H1 (cell line): ENCODE data around the gene PLCL1. TPM values are rescaled to one million over a fixed set of nuclear protein-coding genes. Genes with fewer than 3 reads are reported as not detected.

Experiments
- CTCF ChIA-PET: fragments of 300-600 bp; sonication (Branson Sonifier 250); formaldehyde crosslinking; loops from one replicate; lab custom pipeline; 2021; ENCODE audit not compliant: partially characterized antibody; lab: Charles Lee
- POLR2A ChIA-PET: fragments of 300-600 bp; sonication (Branson Sonifier 250); formaldehyde crosslinking; loops from one replicate; lab custom pipeline; 2021; ENCODE audit warnings: inconsistent platforms; ENCODE audit not compliant: partially characterized antibody; lab: Charles Lee
- DNase-seq, 2 experiments: peaks; one replicate each; pipeline versions ENCODE4 v3.0.0 to v3.0.0-alpha.2; 2010 to 2022; ENCODE audit warnings: low spot score in 2 of 2, low read depth in 1 of 2, mixed read lengths in 1 of 2
- FAIRE-seq: peaks from 2 replicates; lab custom pipeline; 2011; peaks lifted over from hg19 to GRCh38; lab: Jason Lieb, UNC
- H2AFZ ChIP-seq: 2 replicates; pipeline ENCODE4 v1.8.1; 2012; ENCODE audit warnings: low read length, inconsistent platforms
- H2AK5ac ChIP-seq: 2 replicates; pipeline ENCODE4 v1.6.1; 2013; ENCODE audit warnings: low read depth, low read length
- H2BK120ac ChIP-seq: replicated peaks from 2 replicates; pipeline ENCODE3; 2013; ENCODE audit warnings: low read depth, low read length, inconsistent platforms
- H2BK12ac ChIP-seq: 2 replicates; pipeline ENCODE4 v1.6.1; 2013; ENCODE audit warnings: low read depth, low read length
- H2BK15ac ChIP-seq: 2 replicates; pipeline ENCODE4 v1.6.1; 2013; ENCODE audit warnings: low read length
- H2BK20ac ChIP-seq: 2 replicates; pipeline ENCODE4 v1.6.1; 2013; ENCODE audit warnings: low read length
- H2BK5ac ChIP-seq: 2 replicates; pipeline ENCODE4 v1.6.1; 2013; ENCODE audit warnings: low read depth, low read length
- H3K14ac ChIP-seq: 2 replicates; pipeline ENCODE4 v1.6.1; 2013; ENCODE audit warnings: inconsistent platforms; ENCODE audit not compliant: insufficient read length
- H3K18ac ChIP-seq: 2 replicates; pipeline ENCODE4 v1.6.1; 2013; ENCODE audit warnings: low read length; ENCODE audit errors: extremely low read depth
- H3K23ac ChIP-seq: 2 replicates; pipeline ENCODE4 v1.6.1; 2013; ENCODE audit warnings: inconsistent platforms; ENCODE audit not compliant: insufficient read length
- H3K23me2 ChIP-seq: 2 replicates; pipeline ENCODE4 v1.6.1; 2013; ENCODE audit warnings: low read depth, low read length
- H3K27ac ChIP-seq: 2 replicates; pipeline ENCODE4 v1.6.1; 2011; ENCODE audit warnings: low read depth, low read length, inconsistent platforms
- H3K27me3 ChIP-seq, 4 experiments: replicated peaks in 1 of 4; 1 replicate in 1 of 4; 2 replicates in 3 of 4; pipeline versions ENCODE4 v1.6.1 to v1.8.1; 2011 to 2013; ENCODE audit warnings: low read length in 3 of 4, mild to moderate bottlenecking in 3 of 4, inconsistent platforms in 2 of 4, mixed read lengths in 2 of 4, moderate library complexity in 1 of 4; ENCODE audit not compliant: control insufficient read depth in 3 of 4, insufficient read depth in 3 of 4; ENCODE audit errors: extremely low read depth in 1 of 4
- H3K36me3 ChIP-seq, 4 experiments: 2 replicates each; pipeline versions ENCODE4 v1.6.1 to v1.8.1; 2011 to 2013; ENCODE audit warnings: mild to moderate bottlenecking in 4 of 4, low read length in 3 of 4, moderate library complexity in 2 of 4, control low read depth in 1 of 4, inconsistent platforms in 1 of 4; ENCODE audit not compliant: insufficient read depth in 4 of 4, control insufficient read depth in 2 of 4
- H3K4ac ChIP-seq: replicated peaks from 2 replicates; pipeline ENCODE3; 2013; ENCODE audit warnings: low read length, low read depth, mixed read lengths, inconsistent platforms; ENCODE audit not compliant: insufficient read length
- H3K4me1 ChIP-seq, 4 experiments: replicated peaks in 1 of 4; 1 replicate in 1 of 4; 2 replicates in 3 of 4; pipeline versions ENCODE4 v1.6.1 to v1.8.1; 2011 to 2013; ENCODE audit warnings: low read length in 3 of 4, inconsistent platforms in 2 of 4, mixed read lengths in 1 of 4; ENCODE audit not compliant: insufficient read depth in 4 of 4, control insufficient read depth in 3 of 4
- H3K4me2 ChIP-seq, 2 experiments: 2 replicates each; pipeline versions ENCODE4 v1.6.1 to v1.8.1; 2011 to 2013; ENCODE audit warnings: low read depth in 2 of 2, low read length in 2 of 2, control low read depth in 1 of 2, inconsistent platforms in 1 of 2, mild to moderate bottlenecking in 1 of 2; ENCODE audit not compliant: insufficient read depth in 1 of 2
- H3K4me3 ChIP-seq, 4 experiments: fragments of 200-600, 300-600 bp in 1 of 4; sonication (generic), shearing (Covaris generic), sonication (Bioruptor Twin) in 1 of 4; 2 replicates each; pipeline versions ENCODE4 v1.5.1 to v1.8.1; 2011 to 2016; ENCODE audit warnings: low read length in 4 of 4, low read depth in 3 of 4, control low read depth in 2 of 4, inconsistent platforms in 2 of 4, mild to moderate bottlenecking in 2 of 4, mixed read lengths in 1 of 4, moderate library complexity in 1 of 4; ENCODE audit not compliant: insufficient read depth in 2 of 4; ENCODE audit errors: extremely low read depth in 1 of 4
- H3K56ac ChIP-seq: replicated peaks from 2 replicates; pipeline ENCODE3; 2013; ENCODE audit warnings: low read depth, mild to moderate bottlenecking, mixed read lengths, low read length, inconsistent platforms; ENCODE audit not compliant: insufficient read length
- H3K79me1 ChIP-seq: 2 replicates; pipeline ENCODE4 v1.6.1; 2013; ENCODE audit warnings: low read depth, low read length, control low read depth
- H3K79me2 ChIP-seq, 2 experiments: 2 replicates each; pipeline versions ENCODE4 v1.6.1 to v1.8.1; 2012 to 2013; ENCODE audit warnings: low read length in 2 of 2, mild to moderate bottlenecking in 2 of 2, inconsistent platforms in 1 of 2; ENCODE audit not compliant: insufficient read depth in 2 of 2, control insufficient read depth in 1 of 2
- H3K9ac ChIP-seq, 4 experiments: replicated peaks in 1 of 4; 1 replicate in 1 of 4; 2 replicates in 3 of 4; pipeline versions ENCODE4 v1.6.1 to v1.8.1; 2011 to 2013; ENCODE audit warnings: low read depth in 3 of 4, low read length in 3 of 4, control low read depth in 2 of 4, mild to moderate bottlenecking in 2 of 4, moderate library complexity in 2 of 4, inconsistent platforms in 1 of 4; ENCODE audit errors: extremely low read depth in 1 of 4
- H3K9me3 ChIP-seq, 2 experiments: 2 replicates each; pipeline versions ENCODE4 v1.6.1 to v1.8.1; 2012 to 2013; ENCODE audit warnings: mild to moderate bottlenecking in 2 of 2, moderate library complexity in 2 of 2, control low read depth in 1 of 2, inconsistent platforms in 1 of 2, low read depth in 1 of 2, low read length in 1 of 2, mixed read lengths in 1 of 2; ENCODE audit not compliant: insufficient read depth in 2 of 2
- H4K20me1 ChIP-seq, 2 experiments: replicated peaks in 1 of 2; 2 replicates each; pipeline versions ENCODE3 to v1.8.1; 2011 to 2013; ENCODE audit warnings: inconsistent platforms in 2 of 2, low read length in 2 of 2, mild to moderate bottlenecking in 1 of 2; ENCODE audit not compliant: insufficient read depth in 2 of 2, control insufficient read depth in 1 of 2
- H4K5ac ChIP-seq: 2 replicates; pipeline ENCODE4 v1.6.1; 2013; ENCODE audit warnings: low read length, low read depth, mixed read lengths, inconsistent platforms; ENCODE audit not compliant: insufficient read length
- H4K8ac ChIP-seq: 2 replicates; pipeline ENCODE4 v1.8.0; 2013; ENCODE audit warnings: mild to moderate bottlenecking, moderate library complexity, low read length, inconsistent platforms; ENCODE audit not compliant: insufficient read depth; ENCODE audit errors: extremely low read depth
- H4K91ac ChIP-seq: replicated peaks from 2 replicates; pipeline ENCODE3; 2013; ENCODE audit warnings: low read length, mixed read lengths, inconsistent platforms; ENCODE audit not compliant: insufficient read length
- BACH1 ChIP-seq: IDR thresholded peaks from 2 replicates; pipeline ENCODE4 v1.6.1; 2012; ENCODE audit warnings: low read length, improper control_type of control experiment
- CBX8 ChIP-seq: fragments of 300-800, 300-1000 bp; sonication (generic); IDR thresholded peaks from 2 replicates; pipeline ENCODE4 v1.7.1; 2016; ENCODE audit warnings: low read depth, low read length, borderline replicate concordance
- CHD2 ChIP-seq: IDR thresholded peaks from 2 replicates; pipeline ENCODE4 v1.6.1; 2012; ENCODE audit warnings: low read length, improper control_type of control experiment
- CTCF ChIP-seq, 3 experiments: IDR thresholded peaks; 1 replicate in 2 of 3; 2 replicates in 1 of 3; pipeline versions ENCODE4 v1.5.1 to v1.6.1; 2011; ENCODE audit warnings: low read length in 3 of 3, mild to moderate bottlenecking in 3 of 3, inconsistent platforms in 2 of 3, low read depth in 1 of 3, moderate library complexity in 1 of 3; ENCODE audit not compliant: insufficient read depth in 1 of 3; ENCODE audit errors: control extremely low read depth in 1 of 3
- KDM1A ChIP-seq: fragments of 200-600, 300-600 bp; sonication (generic); IDR thresholded peaks from 2 replicates; pipeline ENCODE4 v1.7.1; 2016; ENCODE audit warnings: mild to moderate bottlenecking, low read length, borderline replicate concordance
- KDM4A ChIP-seq: IDR thresholded peaks from one replicate; pipeline ENCODE4 v1.7.1; 2012; ENCODE audit warnings: low read depth, mild to moderate bottlenecking, moderate library complexity, low read length, inconsistent platforms; ENCODE audit not compliant: severe bottlenecking
- NRF1 ChIP-seq: IDR thresholded peaks from 2 replicates; pipeline ENCODE4 v1.6.1; 2011; ENCODE audit warnings: mild to moderate bottlenecking, low read depth, low read length, improper control_type of control experiment
- POU5F1 ChIP-seq: IDR thresholded peaks from 2 replicates; pipeline ENCODE4 v1.6.1; 2011; ENCODE audit warnings: low read depth, mild to moderate bottlenecking, low read length, moderate library complexity
- SIX5 ChIP-seq: IDR thresholded peaks from 2 replicates; pipeline ENCODE4 v1.6.1; 2011; ENCODE audit warnings: mild to moderate bottlenecking, low read depth, low read length
- SP2 ChIP-seq: IDR thresholded peaks from 2 replicates; pipeline ENCODE4 v1.6.1; 2012; ENCODE audit warnings: mild to moderate bottlenecking, low read length, inconsistent platforms
- TAF1 ChIP-seq: IDR thresholded peaks from 2 replicates; pipeline ENCODE4 v1.6.1; 2011; ENCODE audit warnings: mild to moderate bottlenecking, low read depth, low read length
- WGBS, 2 experiments: shearing (Covaris generic) in 1 of 2; methylation state at CpG; one replicate each; pipeline versions ENCODE4 v1.1.6 to v1.1.7; 2013 to 2015; ENCODE audit warnings: low lambda C conversion rate in 2 of 2, mixed read lengths in 2 of 2, inconsistent platforms in 1 of 2, low coverage in 1 of 2, missing lambda C conversion rate in 1 of 2; ENCODE audit not compliant: insufficient replicate concordance in 2 of 2, insufficient coverage in 1 of 2, insufficient read length in 1 of 2; ENCODE audit errors: extremely low coverage in 1 of 2, missing lambda C conversion rate in 1 of 2; 5-methylcytosine and 5-hydroxymethylcytosine counted together
- polyA plus RNA-seq, 7 experiments: library from polyadenylated mRNA; depleted of rRNA in 3 of 7; stranded (reverse) in 5 of 7; unstranded in 2 of 7; fragments of >200 nt in 5 of 7; fragments of 200-250 nt in 2 of 7; gene quantifications; 1 replicate in 5 of 7; 2 replicates in 1 of 7; 4 replicates in 1 of 7; pipeline versions ENCODE4 v1.2.1 to v1.2.3, GENCODE V29; 2011 to 2013; ENCODE audit warnings: missing spikeins in 2 of 7, mixed read lengths in 2 of 7
- total RNA-seq: library from RNA; stranded (reverse); fragmentation: NEBNext Ultra II Directional; extraction: Animal tissue kit (Norgen Biotek cat#: 25700); gene quantifications from 2 replicates; pipeline ENCODE4 v1.2.1, GENCODE V29; 2021
- TF ChIP-seq, protein P1 (sequence below): IDR thresholded peaks from 2 replicates; pipeline ENCODE4 v1.6.1; 2012; ENCODE audit warnings: inconsistent platforms

PLCL1 gene
- total and polyA plus RNA-seq, 2 of the 8 experiments (the other 6 are each of a cell fraction or from before 2014, with no cell fraction given): not detected

DNA sequence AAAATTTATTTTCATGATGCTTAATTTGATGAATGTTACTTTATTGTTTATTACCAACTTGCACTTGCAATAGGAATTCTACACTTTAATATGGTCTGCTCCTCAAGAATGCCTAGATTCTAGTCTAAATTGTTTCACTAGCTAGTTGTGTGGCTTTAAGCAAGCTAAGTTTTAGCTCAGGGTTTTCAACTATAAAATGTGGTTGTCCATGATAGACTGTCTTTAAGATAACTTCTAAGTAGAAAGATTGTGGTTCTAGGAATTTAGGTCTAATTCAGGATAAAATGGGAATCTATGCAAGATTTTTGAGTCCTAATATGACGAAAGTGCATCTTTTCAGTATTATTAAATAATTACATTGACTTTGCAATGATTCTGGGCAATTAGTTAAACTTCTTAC is 294.0 kb downstream of the PLCL1 start:
- Histone ChIP-seq H3K23me2 (no peaks in the 10 kb centered on the region), H3K18ac (no peak overlapping the region), H3K4me3 (no peak overlapping the region), H3K23ac (no peak overlapping the region), H3K4ac (no peak overlapping the region), H4K91ac (no peak overlapping the region), H2BK20ac (no peak overlapping the region), H2BK5ac (no peak overlapping the region), H3K4me2 (no peak overlapping the region), H3K27me3 (no peaks in the 10 kb centered on the region), H3K4me1 (no peaks in the 10 kb centered on the region), H2AK5ac (no peak overlapping the region), H3K9me3 (no peaks in the 10 kb centered on the region), H3K27ac (no peak overlapping the region), H3K36me3 (no peaks in the 10 kb centered on the region), H2BK120ac (no peak overlapping the region), H3K14ac (no peak overlapping the region), H3K9ac (no peak overlapping the region), H3K56ac (no peak overlapping the region), H3K79me2 (no peaks in the 10 kb centered on the region), H2BK15ac (no peak overlapping the region), H2AFZ (no peak overlapping the region), H4K20me1 (peaks cover 0 to 2% of the 10 kb centered on the region in 2 experiments), H3K79me1 (no peaks in the 10 kb centered on the region), H4K8ac (no peak overlapping the region), H4K5ac (no peak overlapping the region), H2BK12ac (no peak overlapping the region)
- no peak for DNase-seq
- FAIRE-seq: no peak
- 72% methylated on average over 1 of the region's 1 CpG; no CpG with 5 or more reads in 1 of the 2 experiments for WGBS, 2 experiments
- CTCF ChIA-PET: interaction anchor here (0.7 to 2.2 kb wide), 3 partner anchors 30 to 360 kb away, joined by 3 to 8 read pairs (median 3); no protein-coding TSS in a partner anchor
- POLR2A ChIA-PET: no interaction called here
- no peak for TF ChIP-seq BACH1
- TF ChIP-seq CHD2: no peak
- TF ChIP-seq CBX8: no peak
- TF ChIP-seq TAF1: no peak
- no peak for TF ChIP-seq SIX5
- TF ChIP-seq CTCF (IDR thresholded peaks at IDR 0.05; ENCODE audit: control extremely low read depth in 1 of 3, insufficient read depth in 1 of 3, low read depth in 1 of 3, low read length in 3 of 3): no peak
- no peak for TF ChIP-seq POU5F1
- no peak for TF ChIP-seq KDM4A
- no peak for TF ChIP-seq KDM1A
- TF ChIP-seq, protein P1, sequence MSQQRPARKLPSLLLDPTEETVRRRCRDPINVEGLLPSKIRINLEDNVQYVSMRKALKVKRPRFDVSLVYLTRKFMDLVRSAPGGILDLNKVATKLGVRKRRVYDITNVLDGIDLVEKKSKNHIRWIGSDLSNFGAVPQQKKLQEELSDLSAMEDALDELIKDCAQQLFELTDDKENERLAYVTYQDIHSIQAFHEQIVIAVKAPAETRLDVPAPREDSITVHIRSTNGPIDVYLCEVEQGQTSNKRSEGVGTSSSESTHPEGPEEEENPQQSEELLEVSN: no peak
- TF ChIP-seq NRF1: no peak
- TF ChIP-seq SP2: no peak
